Ovary (tissue), 9 donors: ENCODE measurements around the gene RAP1GAP. TPM values are rescaled to one million over a fixed set of nuclear protein-coding genes. Genes with fewer than 3 reads are reported as not detected.

Experiments
- DNase-seq, 5 donors: peaks; one replicate each; pipeline ENCODE4 v3.0.0-alpha.2; 2019 to 2020
- H3K27ac ChIP-seq, 2 donors: fragments of 200-600 bp; one replicate each; pipeline versions ENCODE4 v1.5.1 to v1.8.0; 2019 to 2022
- H3K27me3 ChIP-seq: fragments of 200-600 bp; one replicate; pipeline ENCODE4 v1.8.0; 2022
- H3K36me3 ChIP-seq: fragments of 200-600 bp; sonication (generic); one replicate; pipeline ENCODE4 v1.5.1; 2019
- H3K4me1 ChIP-seq: one replicate; pipeline ENCODE4 v1.8.1; 2013; ENCODE audit warnings: mild to moderate bottlenecking, moderate library complexity; ENCODE audit not compliant: insufficient read depth
- H3K4me3 ChIP-seq: fragments of 200-600 bp; sonication (generic); one replicate; pipeline ENCODE4 v1.5.1; 2017
- H3K9me3 ChIP-seq, 2 donors: fragments of 200-600 bp in 1 of 2; sonication (generic) in 1 of 2; one replicate each; pipeline versions ENCODE4 v1.5.1 to v1.8.1; 2013 to 2019; ENCODE audit warnings: mild to moderate bottlenecking in 1 of 2, moderate library complexity in 1 of 2
- CTCF ChIP-seq, 3 donors: fragments of 450-650 bp in 2 of 3; fragments of 200-600 bp in 1 of 3; IDR thresholded peaks; one replicate each; pipeline versions ENCODE4 v1.5.1 to v1.8.0; 2016 to 2022; ENCODE audit warnings: antibody characterized with exemption in 3 of 3, mild to moderate bottlenecking in 1 of 3
- EP300 ChIP-seq: sonication (generic); formaldehyde crosslinking; IDR thresholded peaks from one replicate; pipeline ENCODE4 v1.6.1; 2017; ENCODE audit warnings: antibody characterized with exemption
- POLR2A ChIP-seq: fragments of 450-650 bp; IDR thresholded peaks from one replicate; pipeline ENCODE4 v1.6.1; 2017; ENCODE audit warnings: antibody characterized with exemption, mild to moderate bottlenecking, moderate library complexity
- WGBS, 3 donors: extraction: QIAGEN DNeasy Blood & Tissue Kit in 1 of 3; methylation state at CpG; one replicate each; pipeline versions ENCODE4 v1.1.5 to v1.1.7; 2013 to 2017; 5-methylcytosine and 5-hydroxymethylcytosine counted together
- intact Hi-C, 4 donors: fragments of 100-400 bp; cut with DNase I; formaldehyde crosslinking; loops; one replicate each; pipeline versions ENCODE4 v1.11.0 to v1.15.1; 2022 to 2023
- polyA plus RNA-seq, 2 donors: library from polyadenylated mRNA; stranded (reverse); fragments of 200-250 nt in 1 of 2; fragments of 350-450 nt in 1 of 2; fragmentation: Illumina TruSeq in 1 of 2; extraction: RNeasy Lipid Tissue Mini Kit (QIAGEN cat#74804) in 1 of 2; gene quantifications; one replicate each; pipeline ENCODE4 v1.2.3, GENCODE V29; 2013 to 2014
- total RNA-seq, 7 donors: library from RNA; depleted of rRNA in 2 of 7; stranded (reverse); fragments of >200 nt in 2 of 7; fragmentation: NEBNext Ultra II Directional in 3 of 7; extraction: Animal tissue kit (Norgen Biotek cat#: 25700) in 3 of 7; gene quantifications; one replicate each; pipeline versions ENCODE4 v1.1.0 to v1.2.4, GENCODE V29; 2016 to 2023
- donor health status: DM: no; HTN: no; CAD: no; lungs with moderate emphysema.
- donor health status: DM: no; HTN: no; CAD: no.
- donor health status: Bipolar disorder and iron deficiency.
- donor health status: DM: yes; HTN: yes; CAD: no.
- donor health status: DM: no; HTN: no; CAD: no.
- donor health status: DM: yes; HTN: yes; CAD: no.

The RAP1GAP gene
- total and polyA plus RNA-seq, 9 donors = 0.60 to 9.4 (median 2.8) TPM

- intact Hi-C loops = no loop called here
- 90 to 92% (median 91%) methylated on average over 16 of the region's 16 CpGs for WGBS, 3 donors
These were observed 51.9 kb downstream of the RAP1GAP start for GRCh38 chr1:21617126-21617738.

GRCh38 chr1:21616372-21616771, 52.8 kb downstream of the RAP1GAP start:
- H3K36me3 ChIP-seq = no peaks in the 10 kb centered on the region
- H3K4me3 ChIP-seq = no peak overlapping the region
- intact Hi-C loops = no loop called here
- H3K4me1 ChIP-seq = peaks cover 1% of the 10 kb centered on the region
- no peaks in the 10 kb centered on the region for H3K9me3 ChIP-seq
- TF ChIP-seq EP300 (no peak), POLR2A (no peak), CTCF (IDR thresholded peaks at IDR 0.05) (no peak)
- no peak overlapping the region for H3K27ac ChIP-seq
- H3K27me3 ChIP-seq = no peaks in the 10 kb centered on the region
- 35 to 44% (median 35%) methylated on average over 8 of the region's 8 CpGs for WGBS, 3 donors
- DNase-seq = no peak

More at GRCh38 chr1:21617126-21617738, 51.9 kb downstream of the RAP1GAP start:
- Histone ChIP-seq H3K27me3 (no peaks in the 10 kb centered on the region), H3K4me1 (peaks cover 1% of the 10 kb centered on the region), H3K36me3 (no peaks in the 10 kb centered on the region), H3K27ac (no peak overlapping the region), H3K4me3 (no peak overlapping the region), H3K9me3 (no peaks in the 10 kb centered on the region)
- DNase-seq = no peak
- TF ChIP-seq EP300 = no peak

- Histone ChIP-seq H3K36me3 (no peaks in the 10 kb centered on the region), H3K4me3 (no peak overlapping the region), H3K4me1 (no peaks in the 10 kb centered on the region), H3K27me3 (no peaks in the 10 kb centered on the region), H3K9me3 (no peaks in the 10 kb centered on the region), H3K27ac (no peak overlapping the region)
- no peak for TF ChIP-seq CTCF (IDR thresholded peaks at IDR 0.05)
- no peak for TF ChIP-seq POLR2A
- no peak for TF ChIP-seq EP300
- no peak for DNase-seq
- intact Hi-C loops = no loop called here
- 89 to 90% (median 89%) methylated on average over 11 of the region's 11 CpGs for WGBS, 3 donors
These were observed 54.6 kb downstream of the RAP1GAP start for GRCh38 chr1:21614419-21615115.

GRCh38 chr1:21613072-21613867, 55.9 kb downstream of the RAP1GAP start:
- Histone ChIP-seq H3K9me3 (no peaks in the 10 kb centered on the region), H3K4me1 (no peaks in the 10 kb centered on the region), H3K27me3 (no peaks in the 10 kb centered on the region), H3K36me3 (no peaks in the 10 kb centered on the region), H3K4me3 (no peak overlapping the region), H3K27ac (no peak overlapping the region)
- TF ChIP-seq EP300 (no peak), CTCF (IDR thresholded peaks at IDR 0.05) (no peak), POLR2A (no peak)
- no peak for DNase-seq
- intact Hi-C loops = no loop called here
- WGBS, 3 donors = 80 to 84% (median 81%) methylated on average over 19 of the region's 19 CpGs
